ENCODE results near the gene PLCB1.

PLCB1 gene

GRCh38 chr20:8133851-8134451 is 1.9 kb downstream of the PLCB1 start:
- Histone ChIP-seq H3K4me1 (ENCODE audit: control extremely low read depth in 1 of 4, control insufficient read depth in 4 of 4, insufficient read depth in 4 of 4, low read length in 3 of 4) (peaks cover 18 to 34% (median 26%) of the 10 kb centered on the region in 4 experiments), H3K27ac (ENCODE audit: insufficient read depth in 1 of 2, low read depth in 1 of 2, low read length in 2 of 2, poor library complexity in 1 of 2, severe bottlenecking in 2 of 2) (no peak overlapping the region), H3K9me3 (ENCODE audit: control extremely low read depth in 1 of 5, control insufficient read depth in 4 of 5, insufficient read depth in 2 of 5, low read depth in 1 of 5, low read length in 4 of 5) (no peaks in the 10 kb centered on the region), H3K27me3 (replicated peaks in 2 of 5; ENCODE audit: control insufficient read depth in 4 of 5, insufficient read depth in 5 of 5, low read length in 4 of 5) (peaks cover 0 to 3% (median 0%) of the 10 kb centered on the region in 5 experiments), H3K36me3 (ENCODE audit: control insufficient read depth in 4 of 4, insufficient read depth in 4 of 4, low read length in 3 of 4) (peaks cover 0 to 8% (median 1%) of the 10 kb centered on the region in 4 experiments), H3K4me3 (ENCODE audit: control insufficient read depth in 1 of 7, extremely low read depth in 1 of 7, insufficient read depth in 4 of 7, low read depth in 2 of 7, low read length in 6 of 7) (peak overlapping the region in 6 of 7 experiments; percentile 85 to 93 (median 88))
- CTCF ChIA-PET = interaction anchor here (0.9 to 6.8 kb wide), 13 partner anchors 9 to 588 kb away, joined by 3 to 39 read pairs (median 5); no protein-coding TSS in a partner anchor
- POLR2A ChIA-PET = interaction anchor here (0.6 kb wide), 1 partner anchor 196 kb away, joined by 3 read pairs; no protein-coding TSS in a partner anchor
- peak in 1 of 3 donors; percentile 49 for DNase-seq
- WGBS (ENCODE audit: insufficient coverage) = 38% methylated on average over 4 of the region's 7 CpGs

- H3K27ac ChIP-seq (ENCODE audit: insufficient read depth in 1 of 2, low read depth in 1 of 2, low read length in 2 of 2, poor library complexity in 1 of 2, severe bottlenecking in 2 of 2) = no peak overlapping the region
- H3K9me3 ChIP-seq (ENCODE audit: control extremely low read depth in 1 of 5, control insufficient read depth in 4 of 5, insufficient read depth in 2 of 5, low read depth in 1 of 5, low read length in 4 of 5) = no peaks in the 10 kb centered on the region
- WGBS (ENCODE audit: insufficient coverage) = 100% methylated on average over 2 of the region's 2 CpGs
- peaks cover 8 to 28% (median 17%) of the 10 kb centered on the region in 4 experiments for H3K4me1 ChIP-seq (ENCODE audit: control extremely low read depth in 1 of 4, control insufficient read depth in 4 of 4, insufficient read depth in 4 of 4, low read length in 3 of 4)
- peaks cover 0 to 13% (median 2%) of the 10 kb centered on the region in 4 experiments for H3K36me3 ChIP-seq (ENCODE audit: control insufficient read depth in 4 of 4, insufficient read depth in 4 of 4, low read length in 3 of 4)
- no peak overlapping the region for H3K4me3 ChIP-seq (ENCODE audit: control insufficient read depth in 1 of 7, extremely low read depth in 1 of 7, insufficient read depth in 4 of 7, low read depth in 2 of 7, low read length in 6 of 7)
- DNase-seq = no peak
- POLR2A ChIA-PET = no interaction called here
- CTCF ChIA-PET = interaction anchor here (1.3 to 1.6 kb wide), 2 partner anchors 18 to 582 kb away, joined by 3 to 4 read pairs; no protein-coding TSS in a partner anchor
- no peaks in the 10 kb centered on the region for H3K27me3 ChIP-seq (replicated peaks in 2 of 5; ENCODE audit: control insufficient read depth in 4 of 5, insufficient read depth in 5 of 5, low read length in 4 of 5)
Measured at GRCh38 chr20:8139899-8140298, 7.8 kb downstream of the PLCB1 start.

GRCh38 chr20:8143474-8143873 is 11.4 kb downstream of the PLCB1 start:
- H3K4me1 ChIP-seq (ENCODE audit: control extremely low read depth in 1 of 4, control insufficient read depth in 4 of 4, insufficient read depth in 4 of 4, low read length in 3 of 4) = peaks cover 6 to 46% (median 26%) of the 10 kb centered on the region in 4 experiments
- DNase-seq = no peak
- no peak overlapping the region for H3K27ac ChIP-seq (ENCODE audit: insufficient read depth in 1 of 2, low read depth in 1 of 2, low read length in 2 of 2, poor library complexity in 1 of 2, severe bottlenecking in 2 of 2)
- H3K4me3 ChIP-seq (ENCODE audit: control insufficient read depth in 1 of 7, extremely low read depth in 1 of 7, insufficient read depth in 4 of 7, low read depth in 2 of 7, low read length in 6 of 7) = no peak overlapping the region
- H3K9me3 ChIP-seq (ENCODE audit: control extremely low read depth in 1 of 5, control insufficient read depth in 4 of 5, insufficient read depth in 2 of 5, low read depth in 1 of 5, low read length in 4 of 5) = no peaks in the 10 kb centered on the region
- CTCF ChIA-PET = interaction anchor here (1.1 kb wide), 1 partner anchor 10 kb away, joined by 3 read pairs; no protein-coding TSS in a partner anchor
- POLR2A ChIA-PET = no interaction called here
- peaks cover 0 to 5% (median under 1%) of the 10 kb centered on the region in 4 experiments for H3K36me3 ChIP-seq (ENCODE audit: control insufficient read depth in 4 of 4, insufficient read depth in 4 of 4, low read length in 3 of 4)
- WGBS (ENCODE audit: insufficient coverage) = 100% methylated on average over 2 of the region's 3 CpGs
- no peaks in the 10 kb centered on the region for H3K27me3 ChIP-seq (replicated peaks in 2 of 5; ENCODE audit: control insufficient read depth in 4 of 5, insufficient read depth in 5 of 5, low read length in 4 of 5)

GRCh38 chr20:8144282-8145245 is 12.5 kb downstream of the PLCB1 start:
- peaks cover 6 to 55% (median 29%) of the 10 kb centered on the region in 4 experiments for H3K4me1 ChIP-seq (ENCODE audit: control extremely low read depth in 1 of 4, control insufficient read depth in 4 of 4, insufficient read depth in 4 of 4, low read length in 3 of 4)
- no peaks in the 10 kb centered on the region for H3K27me3 ChIP-seq (replicated peaks in 2 of 5; ENCODE audit: control insufficient read depth in 4 of 5, insufficient read depth in 5 of 5, low read length in 4 of 5)
- H3K27ac ChIP-seq (ENCODE audit: insufficient read depth in 1 of 2, low read depth in 1 of 2, low read length in 2 of 2, poor library complexity in 1 of 2, severe bottlenecking in 2 of 2) = peak overlapping the region; percentile 37 to 67
- H3K36me3 ChIP-seq (ENCODE audit: control insufficient read depth in 4 of 4, insufficient read depth in 4 of 4, low read length in 3 of 4) = peaks cover 0 to 5% (median under 1%) of the 10 kb centered on the region in 4 experiments
- no peaks in the 10 kb centered on the region for H3K9me3 ChIP-seq (ENCODE audit: control extremely low read depth in 1 of 5, control insufficient read depth in 4 of 5, insufficient read depth in 2 of 5, low read depth in 1 of 5, low read length in 4 of 5)
- CTCF ChIA-PET = no interaction called here
- 71% methylated on average over 6 of the region's 13 CpGs for WGBS (ENCODE audit: insufficient coverage)
- POLR2A ChIA-PET = no interaction called here
- peak; percentile 32 to 72 (median 62) for DNase-seq
- peak overlapping the region in 1 of 7 experiments; percentile 0 for H3K4me3 ChIP-seq (ENCODE audit: control insufficient read depth in 1 of 7, extremely low read depth in 1 of 7, insufficient read depth in 4 of 7, low read depth in 2 of 7, low read length in 6 of 7)

GRCh38 chr20:8145246-8146168 is 13.4 kb downstream of the PLCB1 start:
- ChIA-PET POLR2A (no interaction called here), CTCF (interaction anchor here (1.1 kb wide), 1 partner anchor 8 kb away, joined by 3 read pairs; no protein-coding TSS in a partner anchor)
- Histone ChIP-seq H3K27me3 (replicated peaks in 2 of 5; ENCODE audit: control insufficient read depth in 4 of 5, insufficient read depth in 5 of 5, low read length in 4 of 5) (no peaks in the 10 kb centered on the region), H3K4me3 (ENCODE audit: control insufficient read depth in 1 of 7, extremely low read depth in 1 of 7, insufficient read depth in 4 of 7, low read depth in 2 of 7, low read length in 6 of 7) (peak overlapping the region in 1 of 7 experiments; percentile 0), H3K36me3 (ENCODE audit: control insufficient read depth in 4 of 4, insufficient read depth in 4 of 4, low read length in 3 of 4) (peaks cover 0 to 5% (median under 1%) of the 10 kb centered on the region in 4 experiments), H3K9me3 (ENCODE audit: control extremely low read depth in 1 of 5, control insufficient read depth in 4 of 5, insufficient read depth in 2 of 5, low read depth in 1 of 5, low read length in 4 of 5) (no peaks in the 10 kb centered on the region), H3K27ac (ENCODE audit: insufficient read depth in 1 of 2, low read depth in 1 of 2, low read length in 2 of 2, poor library complexity in 1 of 2, severe bottlenecking in 2 of 2) (peak overlapping the region; percentile 9 to 67), H3K4me1 (ENCODE audit: control extremely low read depth in 1 of 4, control insufficient read depth in 4 of 4, insufficient read depth in 4 of 4, low read length in 3 of 4) (peaks cover 8 to 55% (median 32%) of the 10 kb centered on the region in 4 experiments)
- DNase-seq = no peak
- WGBS (ENCODE audit: insufficient coverage) = 88% methylated on average over 3 of the region's 8 CpGs

GRCh38 chr20:8147476-8147875 is 15.4 kb downstream of the PLCB1 start:
- no peaks in the 10 kb centered on the region for H3K36me3 ChIP-seq (ENCODE audit: control insufficient read depth in 4 of 4, insufficient read depth in 4 of 4, low read length in 3 of 4)
- CTCF ChIA-PET = interaction anchor here (0.6 to 1.0 kb wide), 5 partner anchors 10 to 238 kb away, joined by 3 to 5 read pairs (median 3); no protein-coding TSS in a partner anchor
- no peaks in the 10 kb centered on the region for H3K27me3 ChIP-seq (replicated peaks in 2 of 5; ENCODE audit: control insufficient read depth in 4 of 5, insufficient read depth in 5 of 5, low read length in 4 of 5)
- H3K9me3 ChIP-seq (ENCODE audit: control extremely low read depth in 1 of 5, control insufficient read depth in 4 of 5, insufficient read depth in 2 of 5, low read depth in 1 of 5, low read length in 4 of 5) = no peaks in the 10 kb centered on the region
- DNase-seq = no peak
- no peak overlapping the region for H3K4me3 ChIP-seq (ENCODE audit: control insufficient read depth in 1 of 7, extremely low read depth in 1 of 7, insufficient read depth in 4 of 7, low read depth in 2 of 7, low read length in 6 of 7)
- peaks cover 18 to 75% (median 51%) of the 10 kb centered on the region in 4 experiments for H3K4me1 ChIP-seq (ENCODE audit: control extremely low read depth in 1 of 4, control insufficient read depth in 4 of 4, insufficient read depth in 4 of 4, low read length in 3 of 4)
- WGBS (ENCODE audit: insufficient coverage) = 100% methylated on average over 2 of the region's 3 CpGs
- no peak overlapping the region for H3K27ac ChIP-seq (ENCODE audit: insufficient read depth in 1 of 2, low read depth in 1 of 2, low read length in 2 of 2, poor library complexity in 1 of 2, severe bottlenecking in 2 of 2)
- POLR2A ChIA-PET = interaction anchor here (0.6 to 0.7 kb wide), 2 partner anchors 322 to 376 kb away, joined by 4 to 5 read pairs; no protein-coding TSS in a partner anchor

All from common myeloid progenitor, CD34-positive (primary cell).